HCT116 (cell line): ENCODE data around the gene RLN1. TPM values are rescaled to one million over a fixed set of nuclear protein-coding genes. Genes with fewer than 3 reads are reported as not detected.

ENCODE experiments used
- ATAC-seq: fragments of 200-7000 bp; cut with Tn5 transposase; 2 replicates; pipeline ENCODE4 v1.9.1; 2020; ENCODE audit warnings: mild to moderate bottlenecking, moderate library complexity
- BruUV-seq: library from RNA; stranded (reverse); fragments of 400-500 nt; replicated peaks from 2 replicates; lab custom pipeline; 2021; lab: Mats Ljungman, UMichigan
- CTCF ChIA-PET: fragments of 300-600 bp; sonication (Branson Sonifier 250); formaldehyde crosslinking; loops from one replicate; lab custom pipeline; 2021; ENCODE audit warnings: antibody characterized with exemption; lab: Charles Lee
- POLR2A ChIA-PET: fragments of 300-600, 350-600 bp; sonication (Branson Sonifier 250); formaldehyde crosslinking; loops from one replicate; lab custom pipeline; 2021; ENCODE audit warnings: antibody characterized with exemption; lab: Charles Lee
- RAD21 ChIA-PET, 2 experiments: fragments of 300-600 bp; sonication (Branson Sonifier 250); formaldehyde crosslinking; loops; one replicate each; lab custom pipeline; 2023; ENCODE audit warnings: low total read pairs in 2 of 2; ENCODE audit not compliant: uncharacterized antibody in 2 of 2, unreplicated experiment in 2 of 2, low non-redundant PET in 1 of 2; lab: Charles Lee
- DNase-seq: peaks from one replicate; pipeline ENCODE4 v3.0.0-alpha.2; 2010; ENCODE audit warnings: low read depth, low spot score
- H2AFZ ChIP-seq: fragments of 200-600 bp; shearing (Covaris generic), sonication (generic); 2 replicates; pipeline ENCODE4 v1.6.1; 2017; ENCODE audit warnings: low read depth, mixed run types, mixed read lengths, antibody characterized with exemption, low read length; ENCODE audit not compliant: poor library complexity, severe bottlenecking
- H3K27ac ChIP-seq: 2 replicates; pipeline ENCODE4 v1.5.1; 2012; ENCODE audit warnings: low read depth, low read length
- H3K27me3 ChIP-seq: fragments of 200-600 bp; sonication (generic); 2 replicates; pipeline ENCODE4 v1.6.1; 2016; ENCODE audit warnings: mixed run types, low read length, mixed read lengths; ENCODE audit not compliant: insufficient read depth
- H3K36me3 ChIP-seq, 2 experiments: fragments of 200-500 bp in 1 of 2; fragments of 200-600 bp in 1 of 2; sonication (Bioruptor generic) in 1 of 2; sonication (generic) in 1 of 2; 2 replicates each; pipeline versions ENCODE4 v1.5.1 to v1.6.1; 2014 to 2016; ENCODE audit warnings: low read length in 2 of 2, inconsistent platforms in 1 of 2, mixed read lengths in 1 of 2, mixed run types in 1 of 2; ENCODE audit not compliant: insufficient read depth in 2 of 2, control insufficient read depth in 1 of 2
- H3K4me1 ChIP-seq, 2 experiments: fragments of 200-600 bp in 1 of 2; sonication (generic) in 1 of 2; 2 replicates each; pipeline versions ENCODE4 v1.5.1 to v1.6.1; 2012 to 2017; ENCODE audit warnings: low read length in 2 of 2, inconsistent platforms in 1 of 2, mild to moderate bottlenecking in 1 of 2, mixed read lengths in 1 of 2, mixed run types in 1 of 2, moderate library complexity in 1 of 2; ENCODE audit not compliant: insufficient read depth in 2 of 2, control insufficient read depth in 1 of 2
- H3K4me2 ChIP-seq: fragments of 200-600 bp; sonication (generic); 2 replicates; pipeline ENCODE4 v1.6.1; 2017; ENCODE audit warnings: mixed run types, low read length, mixed read lengths
- H3K4me3 ChIP-seq, 2 experiments: fragments of 200-600 bp in 1 of 2; sonication (generic) in 1 of 2; replicated peaks in 1 of 2; 2 replicates each; pipeline ENCODE4 v1.5.1; 2011 to 2016; ENCODE audit warnings: low read length in 2 of 2, control low read depth in 1 of 2, low read depth in 1 of 2, mild to moderate bottlenecking in 1 of 2, mixed read lengths in 1 of 2, mixed run types in 1 of 2
- H3K79me2 ChIP-seq: fragments of 200-600 bp; sonication (generic); 2 replicates; pipeline ENCODE4 v1.6.1; 2017; ENCODE audit warnings: mild to moderate bottlenecking, mixed run types, low read length, moderate library complexity, mixed read lengths; ENCODE audit not compliant: insufficient read depth
- H3K9ac ChIP-seq: fragments of 200-600 bp; sonication (generic); 2 replicates; pipeline ENCODE4 v1.6.1; 2016; ENCODE audit warnings: low read length, mixed read lengths
- H3K9me2 ChIP-seq: fragments of 200-600 bp; sonication (generic), shearing (Covaris generic); 2 replicates; pipeline ENCODE4 v1.6.1; 2017; ENCODE audit warnings: mixed run types, mild to moderate bottlenecking, moderate library complexity; ENCODE audit not compliant: insufficient read depth
- H3K9me3 ChIP-seq, 2 experiments: fragments of 200-500 bp in 1 of 2; fragments of 200-600 bp in 1 of 2; sonication (Bioruptor generic) in 1 of 2; sonication (generic) in 1 of 2; 2 replicates each; pipeline ENCODE4 v1.6.1; 2014 to 2017; ENCODE audit warnings: low read length in 2 of 2, mixed read lengths in 2 of 2, inconsistent platforms in 1 of 2, low read depth in 1 of 2, mild to moderate bottlenecking in 1 of 2, mixed run types in 1 of 2, moderate library complexity in 1 of 2; ENCODE audit not compliant: control insufficient read depth in 1 of 2, insufficient read depth in 1 of 2
- H4K20me1 ChIP-seq: fragments of 200-600 bp; sonication (generic), shearing (Covaris generic); 2 replicates; pipeline ENCODE4 v1.6.1; 2017; ENCODE audit warnings: mixed run types, mild to moderate bottlenecking, moderate library complexity; ENCODE audit not compliant: insufficient read depth
- ATF3 ChIP-seq: IDR thresholded peaks from 2 replicates; pipeline ENCODE4 v1.6.1; 2012
- CBX3 ChIP-seq: IDR thresholded peaks from 2 replicates; pipeline ENCODE4 v1.6.1; 2012; ENCODE audit warnings: low read depth
- CTCF ChIP-seq, 3 experiments: fragments of 200-600 bp in 1 of 3; sonication (generic) in 1 of 3; IDR thresholded peaks in 2 of 3; conservative IDR thresholded peaks in 1 of 3; 2 replicates each; pipeline ENCODE4 v1.5.1; 2012 to 2017; ENCODE audit warnings: low read depth in 2 of 3, low read length in 2 of 3, antibody characterized with exemption in 1 of 3, borderline replicate concordance in 1 of 3, control low read depth in 1 of 3, mild to moderate bottlenecking in 1 of 3, mixed read lengths in 1 of 3, mixed run types in 1 of 3, moderate library complexity in 1 of 3; ENCODE audit not compliant: insufficient read depth in 1 of 3
- EGR1 ChIP-seq: IDR thresholded peaks from 2 replicates; pipeline ENCODE4 v1.6.1; 2012; ENCODE audit warnings: low read depth
- ELF1 ChIP-seq: IDR thresholded peaks from 2 replicates; pipeline ENCODE4 v1.6.1; 2012; ENCODE audit warnings: low read depth, borderline replicate concordance
- EZH2 ChIP-seq: fragments of 200-600 bp; sonication (generic); IDR thresholded peaks from 2 replicates; pipeline ENCODE4 v1.6.1; 2017; ENCODE audit warnings: antibody characterized with exemption, mixed run types
- EZH2phosphoT487 ChIP-seq: fragments of 200-600 bp; IDR thresholded peaks from 2 replicates; pipeline ENCODE4 v1.6.1; 2018; ENCODE audit warnings: antibody characterized with exemption, borderline replicate concordance
- JUND ChIP-seq: IDR thresholded peaks from 2 replicates; pipeline ENCODE4 v1.6.1; 2012
- POLR2A ChIP-seq: IDR thresholded peaks from 2 replicates; pipeline ENCODE4 v1.7.0; 2011; ENCODE audit warnings: borderline replicate concordance; ENCODE audit not compliant: insufficient read depth, insufficient read length; ENCODE audit errors: extremely low read depth
- POLR2AphosphoS5 ChIP-seq: IDR thresholded peaks from 2 replicates; pipeline ENCODE4 v1.6.1; 2011; ENCODE audit warnings: mild to moderate bottlenecking, low read depth, low read length, moderate library complexity
- RAD21 ChIP-seq: IDR thresholded peaks from 2 replicates; pipeline ENCODE4 v1.6.1; 2012; ENCODE audit warnings: low read depth, mild to moderate bottlenecking
- REST ChIP-seq: IDR thresholded peaks from 2 replicates; pipeline ENCODE4 v1.6.1; 2012; ENCODE audit warnings: low read depth
- SIN3A ChIP-seq: IDR thresholded peaks from 2 replicates; pipeline ENCODE4 v1.6.1; 2012; ENCODE audit warnings: low read depth
- SRF ChIP-seq: IDR thresholded peaks from 2 replicates; pipeline ENCODE4 v1.6.1; 2012; ENCODE audit warnings: low read depth
- TCF7L2 ChIP-seq: IDR thresholded peaks from 2 replicates; pipeline ENCODE4 v1.7.0; 2011; ENCODE audit warnings: borderline replicate concordance, inconsistent platforms; ENCODE audit not compliant: insufficient read depth, insufficient read length; ENCODE audit errors: extremely low read depth
- YY1 ChIP-seq: IDR thresholded peaks from 2 replicates; pipeline ENCODE4 v1.6.1; 2011; ENCODE audit warnings: low read length, low read depth, moderate library complexity, mild to moderate bottlenecking; ENCODE audit not compliant: insufficient replicate concordance; ENCODE audit errors: extremely low read depth
- ZFX ChIP-seq: fragments of 450-650 bp; IDR thresholded peaks from 2 replicates; pipeline ENCODE4 v1.6.1; 2017
- ZNF274 ChIP-seq: fragments of 200-500 bp; sonication (Bioruptor generic); IDR thresholded peaks from 2 replicates; pipeline ENCODE4 v1.6.1; 2014; ENCODE audit warnings: mild to moderate bottlenecking, low read depth, low read length, inconsistent platforms
- intact Hi-C: fragments of 100-400 bp; cut with micrococcal nuclease; formaldehyde crosslinking; loops from 2 replicates; pipeline ENCODE4 v1.10.0; 2022
- total RNA-seq: library from RNA; stranded (reverse); gene quantifications from one replicate; pipeline ENCODE4 v1.2.1, GENCODE V29; 2021; ENCODE audit not compliant: unreplicated experiment

The RLN1 gene
- total RNA-seq, 1 experiment from 2014 or later, result not detected

- CTCF ChIA-PET, result no interaction called here
- Histone ChIP-seq H4K20me1 (no peaks in the 10 kb centered on the region), H3K4me3 (no peak overlapping the region), H3K9ac (no peak overlapping the region), H3K4me1 (no peaks in the 10 kb centered on the region), H3K27me3 (no peaks in the 10 kb centered on the region), H2AFZ (no peak overlapping the region), H3K9me3 (no peaks in the 10 kb centered on the region), H3K4me2 (no peak overlapping the region), H3K9me2 (no peaks in the 10 kb centered on the region; the same call in 1 of the 2 replicates), H3K36me3 (no peaks in the 10 kb centered on the region), H3K79me2 (no peaks in the 10 kb centered on the region), H3K27ac (no peak overlapping the region)
- TF ChIP-seq SRF (no peak), CBX3 (no peak), EZH2phosphoT487 (no peak), EZH2 (no peak), YY1 (no peak), TCF7L2 (no peak), ZFX (no peak), POLR2A (no peak), SIN3A (no peak), EGR1 (no peak), ZNF274 (no peak), CTCF (IDR thresholded peaks at IDR 0.05 in 2 of 3, conservative IDR thresholded peaks at IDR 0.05 in 1 of 3; ENCODE audit: borderline replicate concordance in 1 of 3, insufficient read depth in 1 of 3, low read depth in 2 of 3, low read length in 2 of 3) (no peak), ELF1 (no peak), JUND (no peak), ATF3 (no peak), REST (no peak), POLR2AphosphoS5 (no peak), RAD21 (no peak)
- POLR2A ChIA-PET, result no interaction called here
- ATAC-seq, result no peak
- no peak for DNase-seq
- intact Hi-C loops, result no loop called here
- RAD21 ChIA-PET, result no interaction called here
- no TSS peak for BruUV-seq
These were observed 47.5 kb downstream of the RLN1 start for GRCh38 chr9:5292141-5292540.
